Measurements from ENCODE around the gene EDN3. TPM values are rescaled to one million over a fixed set of nuclear protein-coding genes. Genes with fewer than 3 reads are reported as not detected.

EDN3 gene
- total and polyA plus RNA-seq, 4 donors: 6.9 TPM; not detected in 3

GRCh38 chr20:59299945-59300332 is 472 bp upstream of the EDN3 start:
- 1% methylated on average over 19 of the region's 19 CpGs for WGBS, 2 donors
- intact Hi-C loops (cut with DNase I): no loop called here
- Histone ChIP-seq H3K27me3 (ENCODE audit: control insufficient read depth in 1 of 2, insufficient read depth in 2 of 2, low read length in 1 of 2) (no peaks in the 10 kb centered on the region), H3K4me1 (ENCODE audit: control insufficient read depth in 1 of 2, insufficient read depth in 2 of 2, low read length in 2 of 2) (no peaks in the 10 kb centered on the region), H3K36me3 (ENCODE audit: control insufficient read depth in 1 of 2, insufficient read depth in 2 of 2, low read length in 1 of 2) (no peaks in the 10 kb centered on the region), H3K9me3 (ENCODE audit: control insufficient read depth, low read length) (no peaks in the 10 kb centered on the region), H3K4me3 (ENCODE audit: low read length in 2 of 2) (no peak overlapping the region), H3K27ac (ENCODE audit: low read depth in 1 of 2, low read length in 2 of 2) (no peak overlapping the region)
- no peak for DNase-seq
- no peak for ATAC-seq (ENCODE audit: low FRiP score)

- DNase-seq (no peak), ATAC-seq (ENCODE audit: low FRiP score) (peak; percentile 53)
- Histone ChIP-seq H3K27me3 (ENCODE audit: control insufficient read depth in 1 of 2, insufficient read depth in 2 of 2, low read length in 1 of 2) (no peaks in the 10 kb centered on the region), H3K36me3 (ENCODE audit: control insufficient read depth in 1 of 2, insufficient read depth in 2 of 2, low read length in 1 of 2) (no peaks in the 10 kb centered on the region), H3K4me1 (ENCODE audit: control insufficient read depth in 1 of 2, insufficient read depth in 2 of 2, low read length in 2 of 2) (no peaks in the 10 kb centered on the region), H3K9me3 (ENCODE audit: control insufficient read depth, low read length) (no peaks in the 10 kb centered on the region), H3K4me3 (ENCODE audit: low read length in 2 of 2) (no peak overlapping the region), H3K27ac (ENCODE audit: low read depth in 1 of 2, low read length in 2 of 2) (no peak overlapping the region)
- 78 to 80% methylated on average over 17 of the region's 17 CpGs for WGBS, 2 donors
- intact Hi-C loops (cut with DNase I): no loop called here
These were observed 1.1 kb downstream of the EDN3 start for GRCh38 chr20:59301343-59302007.

GRCh38 chr20:59305908-59306655 is 5.7 kb downstream of the EDN3 start:
- WGBS, 2 donors: 64 to 73% methylated on average over 7 of the region's 7 CpGs
- H3K4me1 ChIP-seq (ENCODE audit: control insufficient read depth in 1 of 2, insufficient read depth in 2 of 2, low read length in 2 of 2): no peaks in the 10 kb centered on the region
- no peak for DNase-seq
- intact Hi-C loops (cut with DNase I): no loop called here
- H3K27me3 ChIP-seq (ENCODE audit: control insufficient read depth in 1 of 2, insufficient read depth in 2 of 2, low read length in 1 of 2): no peaks in the 10 kb centered on the region
- ATAC-seq (ENCODE audit: low FRiP score): no peak
- no peak overlapping the region for H3K27ac ChIP-seq (ENCODE audit: low read depth in 1 of 2, low read length in 2 of 2)
- H3K4me3 ChIP-seq (ENCODE audit: low read length in 2 of 2): no peak overlapping the region
- H3K9me3 ChIP-seq (ENCODE audit: control insufficient read depth, low read length): no peaks in the 10 kb centered on the region
- no peaks in the 10 kb centered on the region for H3K36me3 ChIP-seq (ENCODE audit: control insufficient read depth in 1 of 2, insufficient read depth in 2 of 2, low read length in 1 of 2)

GRCh38 chr20:59307270-59307669 is 6.9 kb downstream of the EDN3 start:
- Histone ChIP-seq H3K4me1 (ENCODE audit: control insufficient read depth in 1 of 2, insufficient read depth in 2 of 2, low read length in 2 of 2) (no peaks in the 10 kb centered on the region), H3K9me3 (ENCODE audit: control insufficient read depth, low read length) (no peaks in the 10 kb centered on the region), H3K27me3 (ENCODE audit: control insufficient read depth in 1 of 2, insufficient read depth in 2 of 2, low read length in 1 of 2) (no peaks in the 10 kb centered on the region), H3K27ac (ENCODE audit: low read depth in 1 of 2, low read length in 2 of 2) (no peak overlapping the region), H3K4me3 (ENCODE audit: low read length in 2 of 2) (no peak overlapping the region), H3K36me3 (ENCODE audit: control insufficient read depth in 1 of 2, insufficient read depth in 2 of 2, low read length in 1 of 2) (no peaks in the 10 kb centered on the region)
- no peak for ATAC-seq (ENCODE audit: low FRiP score)
- intact Hi-C loops (cut with DNase I): no loop called here
- no peak for DNase-seq
- WGBS, 2 donors: 87 to 89% methylated on average over 3 of the region's 3 CpGs

GRCh38 chr20:59308493-59309201 is 8.2 kb downstream of the EDN3 start:
- Histone ChIP-seq H3K4me1 (ENCODE audit: control insufficient read depth in 1 of 2, insufficient read depth in 2 of 2, low read length in 2 of 2) (no peaks in the 10 kb centered on the region), H3K27ac (ENCODE audit: low read depth in 1 of 2, low read length in 2 of 2) (no peak overlapping the region), H3K4me3 (ENCODE audit: low read length in 2 of 2) (no peak overlapping the region), H3K36me3 (ENCODE audit: control insufficient read depth in 1 of 2, insufficient read depth in 2 of 2, low read length in 1 of 2) (no peaks in the 10 kb centered on the region), H3K9me3 (ENCODE audit: control insufficient read depth, low read length) (no peaks in the 10 kb centered on the region), H3K27me3 (ENCODE audit: control insufficient read depth in 1 of 2, insufficient read depth in 2 of 2, low read length in 1 of 2) (no peaks in the 10 kb centered on the region)
- WGBS, 2 donors: 92 to 94% methylated on average over 10 of the region's 10 CpGs
- DNase-seq: no peak
- no peak for ATAC-seq (ENCODE audit: low FRiP score)
- intact Hi-C loops (cut with DNase I): no loop called here

- ATAC-seq (ENCODE audit: low FRiP score) (no peak), DNase-seq (no peak)
- 75 to 85% methylated on average over 3 of the region's 3 CpGs for WGBS, 2 donors
- H3K9me3 ChIP-seq (ENCODE audit: control insufficient read depth, low read length): no peaks in the 10 kb centered on the region
- no peaks in the 10 kb centered on the region for H3K4me1 ChIP-seq (ENCODE audit: control insufficient read depth in 1 of 2, insufficient read depth in 2 of 2, low read length in 2 of 2)
- H3K27me3 ChIP-seq (ENCODE audit: control insufficient read depth in 1 of 2, insufficient read depth in 2 of 2, low read length in 1 of 2): no peaks in the 10 kb centered on the region
- H3K27ac ChIP-seq (ENCODE audit: low read depth in 1 of 2, low read length in 2 of 2): no peak overlapping the region
- no peaks in the 10 kb centered on the region for H3K36me3 ChIP-seq (ENCODE audit: control insufficient read depth in 1 of 2, insufficient read depth in 2 of 2, low read length in 1 of 2)
- H3K4me3 ChIP-seq (ENCODE audit: low read length in 2 of 2): no peak overlapping the region
- intact Hi-C loops (cut with DNase I): no loop called here
These were observed 8.8 kb downstream of the EDN3 start for GRCh38 chr20:59309218-59309617.

GRCh38 chr20:59314997-59315396 is 14.6 kb downstream of the EDN3 start:
- Histone ChIP-seq H3K27me3 (ENCODE audit: control insufficient read depth in 1 of 2, insufficient read depth in 2 of 2, low read length in 1 of 2) (no peaks in the 10 kb centered on the region), H3K27ac (ENCODE audit: low read depth in 1 of 2, low read length in 2 of 2) (no peak overlapping the region), H3K36me3 (ENCODE audit: control insufficient read depth in 1 of 2, insufficient read depth in 2 of 2, low read length in 1 of 2) (no peaks in the 10 kb centered on the region), H3K4me1 (ENCODE audit: control insufficient read depth in 1 of 2, insufficient read depth in 2 of 2, low read length in 2 of 2) (no peaks in the 10 kb centered on the region), H3K9me3 (ENCODE audit: control insufficient read depth, low read length) (no peaks in the 10 kb centered on the region), H3K4me3 (ENCODE audit: low read length in 2 of 2) (no peak overlapping the region)
- no peak for DNase-seq
- WGBS, 2 donors: 15 to 17% methylated on average over 2 of the region's 2 CpGs
- ATAC-seq (ENCODE audit: low FRiP score): no peak
- intact Hi-C loops (cut with DNase I): no loop called here

- Histone ChIP-seq H3K36me3 (ENCODE audit: control insufficient read depth in 1 of 2, insufficient read depth in 2 of 2, low read length in 1 of 2) (no peaks in the 10 kb centered on the region), H3K27ac (ENCODE audit: low read depth in 1 of 2, low read length in 2 of 2) (no peak overlapping the region), H3K27me3 (ENCODE audit: control insufficient read depth in 1 of 2, insufficient read depth in 2 of 2, low read length in 1 of 2) (no peaks in the 10 kb centered on the region), H3K4me3 (ENCODE audit: low read length in 2 of 2) (no peak overlapping the region), H3K9me3 (ENCODE audit: control insufficient read depth, low read length) (no peaks in the 10 kb centered on the region), H3K4me1 (ENCODE audit: control insufficient read depth in 1 of 2, insufficient read depth in 2 of 2, low read length in 2 of 2) (no peaks in the 10 kb centered on the region)
- intact Hi-C loops (cut with DNase I): no loop called here
- ATAC-seq (ENCODE audit: low FRiP score): no peak
- no peak for DNase-seq
- 89 to 92% methylated on average over 13 of the region's 13 CpGs for WGBS, 2 donors
These were observed 16.7 kb downstream of the EDN3 start for GRCh38 chr20:59316911-59317731.

Data from aorta (tissue), 5 donors.